IPS DF 4.7 (cell line): Measurements from ENCODE around the gene RPGRIP1L.

ENCODE experiments used
- DNase-seq: peaks from one replicate; pipeline ENCODE4 v3.0.0-alpha.2; 2013; ENCODE audit warnings: low spot score; ENCODE audit errors: extremely low read depth

RPGRIP1L gene

GRCh38 chr16:53703590-53704444 lies at the start of gene RPGRIP1L, which contains the start of gene FTO:
TSS of gene RPGRIP1L (minus strand) at chr16:53703859. CDS start at chr16:53700723, 3,136 bp downstream.
TSS of gene FTO (plus strand) at chr16:53704156.
- peak; percentile 97 for DNase-seq

GRCh38 chr16:53753431-53753830 lies 49.8 kb upstream of the RPGRIP1L start:
- no peak for DNase-seq

- DNase-seq = no peak
These were observed 48.9 kb upstream of the RPGRIP1L start for GRCh38 chr16:53752560-53752959.

DNA sequence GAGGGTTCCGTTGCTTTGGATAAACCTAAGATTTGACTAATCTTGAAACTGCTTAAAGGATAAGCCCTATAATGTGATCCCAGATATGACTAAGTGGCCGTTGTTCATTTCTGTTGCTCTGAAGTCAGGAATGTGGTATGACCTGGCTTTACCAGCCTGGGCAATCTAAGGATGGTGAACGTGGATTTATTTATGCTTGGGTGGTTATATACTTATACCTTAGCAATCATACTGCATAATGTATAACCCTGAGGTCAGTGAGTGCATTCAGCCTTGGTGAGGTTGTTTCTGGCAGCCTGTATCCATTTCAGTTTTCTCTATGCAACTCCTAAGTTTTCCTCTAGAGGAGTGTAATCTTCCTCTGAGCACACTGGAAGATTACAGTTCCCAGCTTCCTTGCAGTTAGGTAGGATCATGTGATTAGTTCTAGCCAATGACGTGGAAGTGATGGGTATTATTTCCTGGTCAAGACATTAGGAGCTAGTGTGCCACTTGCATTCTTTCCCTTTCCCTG lies 42.2 kb upstream of the RPGRIP1L start:
- peak; percentile 5 for DNase-seq

DNA sequence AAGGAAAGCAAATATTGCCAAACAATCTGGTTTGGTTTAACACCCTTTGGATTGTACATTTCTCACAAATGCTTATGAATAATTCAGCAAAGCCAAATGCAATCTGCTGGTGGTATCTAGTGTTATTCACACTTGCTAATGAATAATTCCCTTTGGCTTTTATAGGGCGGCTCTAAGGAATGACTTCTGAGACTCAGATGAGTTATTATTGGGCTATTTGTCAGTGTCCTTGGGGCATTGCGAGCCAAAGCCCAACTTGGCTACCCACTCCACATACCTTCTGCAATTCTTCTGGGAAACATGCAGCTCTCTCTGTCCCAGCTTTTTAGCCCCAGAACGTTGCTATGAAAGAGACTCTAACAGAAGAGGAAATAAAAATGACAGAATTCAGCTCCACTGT lies 41.4 kb upstream of the RPGRIP1L start:
- DNase-seq = no peak

DNA sequence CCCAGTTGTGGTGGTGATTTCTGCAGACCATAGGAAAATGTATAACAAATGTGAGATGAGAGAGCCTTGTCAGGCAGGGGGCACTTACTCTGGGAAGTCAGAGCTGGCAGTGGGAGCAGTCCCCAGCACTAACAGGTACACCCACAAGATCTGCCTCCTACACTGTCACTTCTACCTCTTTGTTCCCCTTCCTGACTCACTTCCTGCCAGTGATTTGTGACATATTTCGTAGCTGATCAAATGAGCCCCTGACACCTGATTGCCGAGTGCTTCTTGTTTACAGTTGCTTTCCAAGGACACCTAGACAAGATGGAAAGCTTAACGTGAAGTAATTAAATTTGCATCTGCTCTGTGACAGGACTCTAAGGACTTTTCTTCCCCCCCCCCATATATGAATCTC lies 40.8 kb upstream of the RPGRIP1L start:
- DNase-seq = peak; percentile 3

- DNase-seq = peak; percentile 36
These were observed 39.5 kb upstream of the RPGRIP1L start for GRCh38 chr16:53743149-53743566.

GRCh38 chr16:53741546-53741945 lies 37.9 kb upstream of the RPGRIP1L start:
- no peak for DNase-seq

GRCh38 chr16:53740933-53741531 lies 37.4 kb upstream of the RPGRIP1L start:
- no peak for DNase-seq

GRCh38 chr16:53740476-53740875 lies 36.8 kb upstream of the RPGRIP1L start:
- no peak for DNase-seq

- no peak for DNase-seq
These were observed 33.9 kb upstream of the RPGRIP1L start for GRCh38 chr16:53737552-53737951.

- DNase-seq = no peak
These were observed 32.6 kb upstream of the RPGRIP1L start for GRCh38 chr16:53736297-53736696.

GRCh38 chr16:53734908-53735307 lies 31.2 kb upstream of the RPGRIP1L start:
- no peak for DNase-seq

DNA sequence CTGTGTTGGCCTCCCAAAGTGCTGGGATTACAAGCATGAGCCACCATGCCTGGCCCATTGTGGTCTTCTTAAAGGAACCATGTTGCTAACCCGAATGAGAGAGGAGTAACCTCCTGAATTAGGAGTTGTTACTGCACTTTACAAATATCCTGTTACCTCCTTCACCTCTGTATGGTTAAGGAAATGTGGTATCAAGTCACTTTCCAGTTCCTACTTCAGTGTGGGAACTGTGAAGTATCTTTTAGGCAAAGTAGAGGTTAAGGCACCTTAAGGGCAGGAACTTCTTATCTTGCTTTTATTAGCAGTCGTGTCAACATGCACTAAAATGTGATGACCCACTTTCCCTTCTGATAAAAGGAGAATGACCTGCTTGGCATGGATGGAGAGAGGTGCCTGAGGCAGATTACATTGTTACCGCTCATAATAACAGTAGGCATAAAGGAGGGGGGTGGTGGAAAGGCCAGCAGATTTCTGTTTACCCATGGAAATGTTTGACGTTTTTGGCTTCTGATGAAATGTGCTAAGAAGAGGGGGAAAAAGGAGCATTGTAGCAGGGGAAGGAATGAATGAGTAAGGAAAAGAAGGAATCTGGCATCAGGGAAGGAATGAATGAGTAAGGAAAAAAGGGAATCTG lies 28.8 kb upstream of the RPGRIP1L start:
- DNase-seq = no peak

DNA sequence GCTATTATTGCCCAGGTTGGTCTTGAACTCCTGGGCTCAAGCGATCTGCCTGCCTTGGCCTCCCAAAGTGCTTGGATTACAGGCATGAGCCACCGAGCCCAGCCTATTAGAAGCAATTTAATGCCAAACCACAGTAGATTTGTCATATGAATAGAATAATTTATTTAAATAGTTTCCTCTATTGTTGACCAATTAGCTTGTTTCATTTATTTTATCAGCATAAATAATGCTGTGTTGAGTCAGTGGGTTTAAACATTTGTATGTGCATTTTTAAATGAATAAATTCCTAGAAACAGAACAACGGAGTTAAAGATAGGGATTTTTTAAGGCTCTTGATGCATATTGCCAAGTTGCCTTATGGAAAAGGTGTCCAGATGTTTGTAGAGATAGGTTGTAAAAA lies 27.0 kb upstream of the RPGRIP1L start:
- no peak for DNase-seq

DNA sequence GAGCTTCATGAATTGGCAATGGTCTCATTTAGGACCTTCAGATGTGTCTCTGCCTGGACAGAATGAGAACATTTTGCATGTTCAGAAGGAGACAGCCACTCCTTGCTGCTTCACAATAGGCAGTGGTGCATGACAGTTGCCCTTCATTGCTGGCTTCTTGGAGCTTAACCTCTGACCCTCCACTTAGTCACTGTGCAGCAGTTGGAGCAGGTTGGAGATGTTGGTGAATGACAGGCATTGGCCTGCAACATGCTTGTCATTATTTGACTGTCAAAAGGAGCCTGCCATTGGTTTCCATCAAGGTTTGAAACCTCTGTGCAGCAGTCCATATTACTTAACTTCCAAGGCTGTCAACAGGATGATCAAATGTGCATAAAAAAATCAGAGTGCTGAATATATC lies 23.0 kb upstream of the RPGRIP1L start:
- DNase-seq = no peak

GRCh38 chr16:53721017-53721416 lies 17.4 kb upstream of the RPGRIP1L start:
- no peak for DNase-seq

GRCh38 chr16:53717577-53717976 lies 13.9 kb upstream of the RPGRIP1L start:
- DNase-seq = no peak

GRCh38 chr16:53715023-53715384 lies 11.3 kb upstream of the RPGRIP1L start:
- no peak for DNase-seq

DNA sequence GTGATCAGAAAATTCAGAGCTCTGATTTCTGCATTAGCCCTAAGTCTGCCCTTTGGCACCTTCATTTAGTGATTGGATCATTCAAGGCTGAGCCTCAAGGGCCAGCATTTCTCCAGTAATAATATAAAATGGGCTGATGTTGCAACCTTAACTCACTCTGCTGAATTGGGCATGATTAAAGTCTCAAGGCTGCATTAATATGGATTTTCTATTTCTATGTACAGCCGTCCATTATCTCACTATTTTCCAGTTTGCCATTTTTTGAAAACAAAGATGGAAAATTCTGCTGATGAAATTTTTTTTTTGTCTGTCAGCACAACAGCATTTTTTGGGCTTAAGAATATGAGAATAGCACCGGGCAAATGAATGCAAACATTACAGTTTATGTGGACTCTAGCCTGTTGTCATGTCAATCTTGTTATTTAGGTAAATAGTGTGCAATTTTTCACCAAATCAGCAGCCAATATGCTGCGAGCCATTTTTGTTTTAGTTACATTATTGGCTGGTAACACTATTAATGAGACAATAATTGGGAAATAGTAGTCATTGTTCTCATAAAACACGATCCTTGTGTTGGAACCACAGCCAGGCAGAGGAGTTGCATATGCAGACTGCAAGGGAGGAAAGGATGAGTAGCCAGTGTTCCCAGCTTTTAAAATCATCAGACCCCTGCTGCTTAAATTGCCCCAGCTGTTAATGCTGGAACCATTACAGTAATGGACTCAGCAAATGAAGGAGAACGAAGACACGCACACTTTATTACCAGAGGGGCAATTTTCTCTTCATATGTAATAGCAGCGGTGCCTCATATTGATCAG lies 10.8 kb upstream of the RPGRIP1L start:
- DNase-seq = no peak
